Skeletal muscle cell (primary cell): Measurements from ENCODE around the gene TWIST2.

Experiments
- DNase-seq: peaks from one replicate; pipeline ENCODE4 v3.0.0-alpha.2; 2010; ENCODE audit warnings: low read depth
- H3K4me3 ChIP-seq: 2 replicates; pipeline ENCODE4 v1.5.1; 2011; ENCODE audit warnings: low read depth, mild to moderate bottlenecking, control low read depth, low read length, moderate library complexity

The TWIST2 gene

DNA sequence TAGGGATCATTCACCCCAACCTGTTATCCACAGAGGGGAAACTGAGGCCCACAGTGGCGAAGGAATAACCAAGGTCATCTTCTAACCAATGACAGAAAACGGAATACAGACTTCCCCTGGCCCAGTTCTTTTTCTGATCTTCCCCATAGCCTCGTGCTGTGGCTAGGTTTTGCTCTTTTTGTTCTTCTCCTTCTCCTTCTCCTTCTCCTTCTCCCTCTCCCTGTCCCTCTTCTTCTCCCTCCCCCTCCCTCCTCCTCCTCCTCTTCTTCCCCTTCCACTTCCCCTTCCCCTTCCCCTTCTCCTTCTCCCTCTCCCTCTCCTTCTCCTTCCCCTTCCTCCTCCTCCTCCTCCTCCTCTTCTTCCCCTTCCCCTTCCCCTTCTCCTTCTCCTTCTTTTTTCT lies 12.9 kb upstream of the TWIST2 start:
- DNase-seq = no peak

DNA sequence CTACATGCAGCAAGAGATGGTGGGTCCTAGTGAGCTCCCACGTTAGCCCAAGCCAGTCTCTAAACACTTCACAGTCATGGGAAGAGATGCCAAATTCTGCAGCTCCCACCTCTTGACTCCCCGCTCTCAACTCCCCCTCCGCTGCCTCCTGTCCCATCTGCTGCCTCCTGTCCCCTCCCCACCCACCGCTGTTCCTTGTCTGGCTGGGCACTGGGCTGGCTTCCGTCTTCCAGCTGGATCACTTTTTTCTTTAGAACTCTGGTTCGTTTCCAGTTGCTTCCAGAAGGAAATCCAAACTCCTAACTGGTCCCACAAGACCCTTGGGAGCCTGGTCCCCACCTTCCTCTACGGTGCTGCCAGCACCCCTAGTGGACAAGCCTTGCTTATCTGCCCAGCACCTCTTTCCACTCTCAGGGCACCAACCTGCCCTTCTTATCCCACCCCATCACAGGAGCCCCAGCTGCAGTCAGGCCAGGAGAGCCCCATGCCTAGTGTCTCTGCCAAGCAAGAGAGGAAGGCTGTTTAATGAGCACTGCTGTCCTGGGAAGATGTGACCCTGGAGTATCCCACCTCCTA lies 12.1 kb upstream of the TWIST2 start:
- H3K4me3 ChIP-seq = no peak overlapping the region
- no peak for DNase-seq

More for the DNA sequence above, 12.9 kb upstream of the TWIST2 start:
- no peak overlapping the region for H3K4me3 ChIP-seq

DNA sequence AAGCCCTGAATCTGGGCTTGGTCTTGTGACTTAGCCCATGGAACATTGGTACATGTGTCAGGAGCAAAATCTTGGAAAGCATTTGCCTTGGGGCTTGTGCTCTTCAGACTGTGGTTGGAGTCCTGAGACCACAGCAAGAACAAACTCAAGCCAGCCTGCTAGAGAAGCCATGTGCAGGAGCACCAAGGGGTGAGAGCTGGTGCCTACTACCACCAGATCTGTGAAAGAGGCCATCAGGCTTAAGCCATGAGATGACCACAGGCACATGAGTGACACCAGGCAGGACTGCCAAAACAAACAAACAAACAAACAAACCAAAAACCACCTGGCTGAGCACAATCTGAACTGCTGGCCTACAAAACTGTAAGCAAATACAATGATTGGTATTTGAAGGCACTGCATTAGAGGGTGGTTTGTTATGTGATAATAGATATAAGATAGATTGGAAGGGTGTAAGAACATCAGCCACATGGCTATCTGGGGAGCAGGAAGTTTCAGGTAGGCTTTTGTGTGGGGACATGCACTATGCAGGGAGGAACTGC lies 9.0 kb upstream of the TWIST2 start:
- DNase-seq = no peak
- no peak overlapping the region for H3K4me3 ChIP-seq

DNA sequence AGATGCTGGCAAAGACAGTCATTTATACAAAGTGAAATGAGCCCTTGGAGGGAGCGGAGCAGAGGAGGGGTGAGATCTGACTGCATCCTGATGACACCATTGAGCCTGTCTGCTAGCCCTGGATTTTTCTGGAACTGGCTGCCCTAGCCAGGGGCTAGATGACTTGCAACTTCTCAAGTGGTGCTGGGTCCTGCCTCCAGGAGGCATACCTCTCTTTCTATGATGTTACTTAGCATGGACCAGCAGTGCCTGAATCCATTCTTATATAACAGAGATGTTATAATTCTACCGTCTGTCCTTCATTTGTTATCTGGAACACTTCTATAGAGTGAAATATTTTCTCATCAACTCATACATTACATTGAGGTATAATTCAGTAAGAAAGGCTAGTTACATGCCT lies 8.5 kb upstream of the TWIST2 start:
- DNase-seq = no peak
- H3K4me3 ChIP-seq = no peak overlapping the region

DNA sequence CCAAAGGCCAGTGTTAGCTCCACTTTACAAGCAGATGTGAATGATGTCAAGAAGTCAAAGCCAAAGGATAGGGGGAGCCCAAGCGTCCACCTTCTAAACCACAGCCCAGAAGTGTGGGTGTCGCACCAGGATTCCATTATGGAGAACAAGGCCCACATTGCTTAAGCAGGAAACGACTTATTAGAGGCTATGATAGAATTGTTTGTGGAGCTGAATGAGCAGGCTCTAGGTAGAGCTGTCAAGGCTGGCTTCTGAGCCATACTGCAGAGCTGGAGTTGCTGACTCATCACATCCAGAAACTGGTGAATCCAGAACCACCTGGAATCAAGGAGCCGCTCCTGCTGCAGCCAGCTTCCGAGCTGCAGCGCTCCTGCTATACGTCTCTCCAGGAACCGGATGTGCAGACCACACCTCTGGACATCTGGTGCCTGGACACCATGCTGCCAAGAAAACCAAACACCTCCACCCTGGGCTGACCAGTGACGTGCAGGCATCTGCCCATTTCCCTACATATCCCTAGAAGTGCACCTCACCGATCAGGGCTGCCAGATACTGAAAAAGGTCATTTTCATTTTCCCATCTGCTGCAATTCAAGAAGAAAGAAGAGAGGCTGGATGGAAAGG lies 6.2 kb upstream of the TWIST2 start:
- DNase-seq = no peak
- no peak overlapping the region for H3K4me3 ChIP-seq

DNA sequence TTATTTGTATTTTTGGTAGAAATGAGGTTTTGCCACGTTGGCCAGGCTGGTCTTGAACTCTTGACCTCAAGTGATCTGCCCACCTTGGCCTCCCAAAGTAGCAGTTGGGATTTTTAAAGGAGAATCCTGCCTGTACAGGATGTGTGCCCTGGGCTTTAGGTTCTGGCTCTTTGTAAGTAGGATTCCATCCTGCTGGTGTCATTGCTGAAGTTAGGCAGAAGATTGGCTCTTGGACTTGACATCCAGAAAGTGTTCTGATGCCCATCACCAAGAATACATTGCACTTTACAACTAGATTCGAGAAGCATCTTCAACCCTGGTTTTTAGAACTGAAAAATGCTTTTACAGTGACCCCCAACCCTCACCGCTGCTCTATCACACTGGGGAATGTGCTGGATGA lies 4.4 kb upstream of the TWIST2 start:
- H3K4me3 ChIP-seq = no peak overlapping the region
- no peak for DNase-seq

DNA sequence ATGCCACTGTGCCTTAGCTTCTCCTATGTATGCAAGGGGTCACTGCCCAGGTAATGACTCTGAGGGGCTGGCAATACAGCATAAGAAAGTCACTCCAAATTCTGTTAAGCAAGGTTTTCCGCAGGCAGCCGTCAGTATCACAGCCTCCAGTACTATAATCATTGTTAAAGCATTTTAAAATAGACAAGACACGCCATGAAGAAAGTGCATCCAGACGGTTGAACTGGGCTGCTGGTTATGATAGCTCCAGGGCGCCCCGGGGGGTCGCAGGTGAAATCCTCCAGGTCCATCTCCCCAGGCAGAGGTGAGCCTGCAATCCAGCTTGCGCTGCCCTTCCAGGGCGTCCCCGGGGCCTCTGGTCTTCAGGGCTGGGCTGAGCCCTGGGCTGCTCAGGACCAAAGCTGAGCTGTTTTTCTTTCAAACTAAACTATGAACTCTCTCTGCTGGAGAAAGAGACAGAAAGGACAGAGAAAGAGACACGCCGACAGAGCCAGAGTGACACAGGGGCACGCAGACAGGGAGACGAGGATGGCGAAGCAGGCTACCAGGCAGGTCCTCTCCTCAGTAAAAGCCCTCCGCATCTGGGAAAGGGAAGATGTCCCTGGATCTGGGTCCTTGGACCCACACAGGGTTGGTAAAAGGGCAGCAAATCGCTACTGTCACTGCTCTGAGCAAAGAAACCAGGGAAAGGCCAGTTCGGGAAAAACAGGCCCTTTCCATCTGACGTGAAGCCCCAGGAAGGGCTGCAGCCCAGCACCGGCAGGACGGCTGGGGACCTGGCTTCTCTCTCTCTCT lies 2.1 kb upstream of the TWIST2 start:
- no peak for DNase-seq
- peak overlapping the region; percentile 83 for H3K4me3 ChIP-seq

DNA sequence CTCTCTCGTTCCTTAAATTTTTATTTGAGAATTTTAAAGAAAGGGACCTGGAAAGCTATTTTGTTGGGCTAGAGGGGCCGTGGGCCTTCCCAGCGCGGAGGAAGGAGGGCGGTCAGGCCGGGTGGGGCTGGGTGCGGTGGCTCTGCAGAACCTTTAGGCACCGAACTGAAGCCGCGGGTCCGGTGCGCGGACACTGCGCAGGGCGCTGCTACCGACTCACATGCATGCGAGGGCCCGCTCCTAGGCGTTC lies 1.6 kb upstream of the TWIST2 start:
- DNase-seq = no peak
- H3K4me3 ChIP-seq = peak overlapping the region; percentile 83

DNA sequence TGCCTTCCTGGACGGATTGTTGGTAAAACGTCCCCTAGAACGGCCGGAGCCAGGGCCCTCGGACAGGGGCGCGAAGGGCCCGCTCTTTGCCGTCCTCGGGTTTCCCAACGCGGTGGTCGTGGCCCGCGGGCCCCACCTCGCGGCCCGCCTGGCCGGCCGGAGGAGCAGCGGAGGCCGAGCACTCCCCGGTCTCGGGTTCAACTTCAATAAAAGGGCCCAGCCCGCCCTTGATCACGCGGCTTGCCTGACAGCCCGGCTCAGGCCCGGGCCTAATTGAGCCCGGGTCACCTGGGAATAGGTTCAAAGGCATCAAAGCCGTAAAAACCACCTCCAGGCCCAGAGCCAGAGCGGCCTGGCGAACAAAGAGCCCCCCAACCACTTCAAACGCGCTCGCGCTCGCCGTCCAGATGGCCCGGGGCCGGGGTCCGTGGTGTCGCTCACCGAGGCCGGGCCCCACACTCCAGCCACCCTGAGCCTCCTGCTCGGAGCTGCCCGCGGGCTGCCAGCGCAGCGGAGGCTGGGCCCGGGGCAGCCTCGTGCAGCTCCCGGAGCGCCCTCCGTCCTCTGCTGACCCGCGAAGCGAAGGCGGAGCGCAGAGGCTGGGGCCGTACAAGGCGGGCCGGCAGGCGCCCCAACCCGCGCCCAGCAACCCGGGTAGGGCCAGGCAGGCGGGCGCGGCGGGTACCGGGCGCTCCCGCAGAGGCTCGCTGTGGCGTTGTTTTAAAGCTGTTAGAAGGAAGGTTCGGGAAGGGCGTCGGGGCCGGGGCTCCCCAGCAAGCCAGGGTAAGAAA lies 1.1 kb upstream of the TWIST2 start:
- DNase-seq = no peak
- peak overlapping the region; percentile 83 for H3K4me3 ChIP-seq

DNA sequence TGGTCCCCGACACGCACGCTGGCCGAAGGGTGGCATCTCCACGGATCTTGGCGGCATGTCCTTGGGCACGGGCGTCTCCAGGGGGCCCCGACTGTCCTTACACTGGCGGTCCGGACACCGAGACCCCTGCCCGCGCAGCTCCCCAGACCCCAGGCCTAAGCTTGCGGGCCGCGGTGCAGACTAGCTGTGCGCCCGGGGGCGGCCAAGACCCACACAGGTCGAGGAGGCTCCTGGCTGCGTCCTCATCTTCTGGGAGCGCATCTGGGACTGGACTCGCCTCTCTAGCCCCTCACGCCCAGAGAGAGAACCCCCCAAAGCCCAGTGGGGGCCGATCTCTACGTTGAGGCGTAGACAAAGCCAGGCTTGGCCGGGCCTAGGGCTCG lies 475 bp upstream of the TWIST2 start:
- DNase-seq = no peak
- H3K4me3 ChIP-seq = peak overlapping the region; percentile 83

DNA sequence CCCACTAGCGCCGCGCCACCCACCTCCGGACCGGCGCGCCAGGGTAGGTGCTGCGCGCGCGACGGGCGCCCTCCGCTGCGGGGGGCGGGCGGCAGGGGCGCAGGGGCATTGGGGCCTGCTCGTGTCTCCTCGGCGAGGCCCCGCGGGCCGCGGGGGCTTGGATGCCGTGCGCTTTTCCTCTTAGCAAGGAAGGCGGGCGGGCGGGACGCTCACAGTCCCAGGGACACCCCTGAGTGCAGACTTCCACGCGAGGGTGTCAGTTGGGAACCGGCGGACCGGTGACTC lies 748 bp downstream of the TWIST2 start:
- no peak for DNase-seq
- H3K4me3 ChIP-seq = peak overlapping the region; percentile 83

DNA sequence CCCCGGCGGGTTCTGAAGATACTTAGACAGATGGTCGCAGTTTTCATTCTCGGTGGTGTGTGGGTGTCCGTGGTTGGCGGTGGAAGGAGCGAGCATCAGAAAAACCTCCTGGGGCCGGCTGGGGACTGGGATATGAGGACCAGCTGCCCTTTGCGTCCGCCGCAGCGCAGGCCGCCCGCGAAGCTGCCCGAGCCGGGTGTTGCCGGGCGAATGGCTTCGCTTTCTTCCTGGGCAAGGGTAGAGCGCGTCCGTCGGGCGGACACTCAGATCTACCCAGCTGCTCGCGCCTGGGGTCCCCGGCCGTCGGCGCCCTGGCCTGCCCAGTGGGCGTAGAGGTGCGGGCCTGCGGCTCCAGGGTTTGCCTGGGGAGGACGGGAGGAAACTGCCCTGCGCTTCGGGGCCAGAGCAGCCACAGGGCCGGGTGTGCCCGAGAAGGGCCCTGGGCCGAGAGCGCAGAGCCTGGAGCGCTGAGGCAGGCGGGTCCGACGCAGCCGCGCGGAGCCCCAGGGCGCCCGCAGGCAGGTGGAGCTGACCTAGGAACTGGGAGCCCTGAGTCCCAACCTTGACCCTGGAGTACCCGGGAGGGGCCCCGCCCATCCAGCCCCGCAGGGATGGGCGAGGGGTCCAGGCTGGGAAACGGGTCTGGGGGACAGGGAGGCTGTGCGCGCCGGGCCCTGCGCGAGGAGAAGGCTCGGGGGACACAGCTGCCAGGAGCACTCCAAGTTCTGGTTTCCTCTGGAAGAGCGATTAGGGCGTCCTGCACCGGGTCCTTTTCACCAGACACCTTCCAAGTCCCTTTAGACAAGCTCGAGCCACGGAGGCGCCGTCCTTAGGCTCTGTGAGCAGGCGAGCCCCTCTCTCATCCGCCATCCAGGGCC lies 1.3 kb downstream of the TWIST2 start:
- H3K4me3 ChIP-seq = peak overlapping the region; percentile 83
- no peak for DNase-seq

DNA sequence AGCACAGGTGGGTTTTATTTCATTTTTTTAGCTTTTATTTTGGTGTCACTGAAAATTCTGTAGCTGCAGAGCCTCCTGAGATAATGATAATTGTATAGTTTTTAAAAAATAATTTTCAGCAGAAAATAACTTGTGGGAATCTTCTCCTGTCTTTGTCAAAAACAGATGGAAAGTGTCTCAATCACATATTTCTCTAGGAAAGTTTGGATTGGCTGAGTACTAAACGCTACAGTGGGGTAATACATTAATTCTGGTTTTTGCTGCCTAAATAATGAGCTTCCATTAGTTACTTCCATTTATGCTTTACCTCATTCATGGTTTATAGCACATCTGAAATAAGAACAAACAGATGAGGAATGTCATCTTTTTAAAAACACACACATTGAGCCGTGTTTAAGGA lies 2.2 kb downstream of the TWIST2 start:
- DNase-seq = no peak
- H3K4me3 ChIP-seq = peak overlapping the region; percentile 83

DNA sequence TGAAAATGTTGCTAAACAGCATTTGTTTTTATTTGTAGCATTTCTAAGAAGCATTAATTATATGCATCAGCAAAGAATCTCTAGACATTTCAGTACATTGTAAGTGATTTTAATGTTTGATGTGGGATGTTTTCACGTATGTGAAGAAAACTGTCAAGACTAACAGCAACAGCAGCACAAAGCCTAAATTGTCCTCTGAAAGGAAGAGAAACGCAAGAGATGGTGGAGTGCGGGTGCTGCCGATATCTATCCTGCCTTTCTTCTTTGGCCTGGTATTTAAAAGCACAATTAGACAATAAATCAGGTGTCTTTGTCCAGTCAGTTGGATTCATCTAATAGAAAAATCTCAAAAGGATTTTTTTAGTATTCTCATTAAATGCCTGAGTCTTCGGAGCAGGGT lies 3.1 kb downstream of the TWIST2 start:
- H3K4me3 ChIP-seq = peak overlapping the region; percentile 83
- DNase-seq = no peak

DNA sequence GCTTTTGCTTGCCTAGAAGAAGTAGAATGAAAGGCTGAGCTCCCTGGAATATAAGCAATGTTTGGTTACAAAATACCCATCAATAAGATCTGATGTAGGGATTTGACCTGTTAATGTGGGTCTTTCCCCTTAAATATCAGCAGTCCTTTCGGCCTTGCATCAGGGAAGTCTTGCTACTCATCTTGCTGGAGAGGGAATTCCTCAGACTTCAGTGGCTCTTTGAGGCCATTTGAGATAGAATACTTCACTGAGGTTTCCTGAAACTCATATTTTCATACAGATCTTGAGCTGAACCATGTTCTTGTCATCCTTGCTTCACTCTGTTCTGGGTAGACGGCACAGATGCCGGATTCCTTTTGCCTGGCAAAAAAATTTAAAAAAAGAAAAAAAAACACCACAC lies 3.9 kb downstream of the TWIST2 start:
- DNase-seq = no peak
- peak overlapping the region; percentile 21 for H3K4me3 ChIP-seq

DNA sequence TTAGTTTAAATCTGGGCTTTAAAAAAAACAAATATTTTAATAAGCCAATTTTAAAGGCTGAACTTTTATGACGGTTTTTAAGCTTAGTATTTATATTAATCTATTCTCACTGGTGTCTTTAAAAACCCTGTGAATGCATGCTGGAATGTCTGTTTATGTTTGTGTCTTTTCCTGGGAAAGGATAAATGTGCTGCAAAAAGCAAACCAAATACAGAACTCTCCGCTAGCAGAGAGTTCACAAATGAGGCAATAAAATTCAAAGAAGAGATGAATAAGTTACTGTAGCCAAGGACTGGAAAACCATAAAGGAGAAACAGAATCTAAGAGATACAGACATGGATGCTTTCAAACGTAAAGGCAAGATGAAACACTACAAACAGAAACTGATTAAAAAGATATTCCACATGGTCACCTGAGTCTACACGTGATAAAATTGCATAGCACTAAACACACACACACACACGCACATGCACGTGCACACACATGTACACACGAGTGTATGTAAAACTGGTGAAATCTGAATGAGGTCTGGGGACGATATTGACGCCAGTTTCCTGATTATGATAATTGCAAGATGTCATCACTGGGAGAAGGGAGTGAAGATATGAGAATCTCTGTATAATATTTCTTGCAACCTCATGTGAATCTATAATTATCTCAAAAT lies 4.5 kb downstream of the TWIST2 start:
- H3K4me3 ChIP-seq = no peak overlapping the region

DNA sequence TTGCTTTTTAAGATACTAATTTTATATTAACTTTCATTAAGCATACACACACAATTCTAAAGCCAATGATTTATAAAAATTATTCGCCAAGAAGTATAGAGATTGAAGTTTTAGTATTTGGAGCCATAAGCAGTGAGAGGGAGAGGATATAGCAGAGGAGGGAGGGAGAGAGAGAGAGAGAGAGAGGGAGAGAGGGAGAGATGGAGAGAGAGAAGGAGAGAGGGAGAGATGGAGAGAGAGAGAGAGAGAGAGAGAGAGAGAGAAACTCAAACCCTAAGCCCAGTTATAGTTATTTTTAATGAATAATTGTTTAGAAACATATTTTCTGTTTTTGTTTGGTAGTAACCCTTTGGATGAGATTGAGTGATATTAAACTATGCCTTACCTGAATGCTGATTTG lies 5.3 kb downstream of the TWIST2 start:
- no peak overlapping the region for H3K4me3 ChIP-seq
- no peak for DNase-seq

More for the DNA sequence above, 4.5 kb downstream of the TWIST2 start:
- no peak for DNase-seq

DNA sequence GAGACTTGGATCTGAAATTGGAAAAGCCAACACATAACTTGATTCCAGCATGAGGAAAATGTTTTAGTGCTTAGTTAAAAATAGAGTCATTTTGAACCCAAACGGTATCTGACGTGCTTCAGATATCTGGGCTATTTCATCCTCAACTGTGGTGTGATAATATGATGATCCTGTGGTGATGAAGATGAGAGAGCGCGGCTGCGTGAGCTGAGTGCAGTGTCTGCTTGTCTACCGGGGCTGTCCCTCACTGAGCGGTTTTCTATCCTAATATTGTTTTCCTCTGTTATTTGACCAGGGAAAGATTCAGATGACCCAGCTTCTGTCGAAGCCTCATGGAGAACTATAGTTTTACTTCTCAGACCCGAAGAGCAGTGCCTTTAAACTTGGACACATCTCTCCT lies 5.8 kb downstream of the TWIST2 start:
- no peak for DNase-seq
- H3K4me3 ChIP-seq = peak overlapping the region; percentile 5

DNA sequence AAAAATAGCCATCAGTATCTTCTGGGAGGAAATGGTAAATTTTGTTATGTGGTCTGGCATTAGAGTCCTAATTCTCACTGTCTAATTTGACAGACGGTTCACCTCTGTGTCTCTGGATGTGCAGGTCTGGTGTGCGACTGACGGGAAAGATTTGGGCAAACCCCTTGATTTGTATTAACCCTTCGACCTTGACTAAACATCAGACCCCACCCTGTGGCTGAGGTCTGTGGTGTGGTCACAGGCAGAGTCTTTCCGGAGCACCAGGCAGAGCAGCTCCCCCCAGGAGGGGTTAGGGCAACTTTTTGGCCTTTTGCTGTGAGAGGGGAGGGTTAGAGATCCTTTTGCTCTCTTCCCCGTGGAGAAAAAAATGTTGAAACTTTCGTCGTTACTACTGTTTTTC lies 6.4 kb downstream of the TWIST2 start:
- peak overlapping the region; percentile 18 for H3K4me3 ChIP-seq
- no peak for DNase-seq
